HepG2 (cell line): Measurements from ENCODE around the gene TKFC. TPM values are rescaled to one million over a fixed set of nuclear protein-coding genes. Genes with fewer than 3 reads are reported as not detected.

Experiments
- ATAC-seq: fragments of 200-7000 bp; cut with Tn5 transposase; 3 replicates; pipeline ENCODE4 v1.9.1; 2020; ENCODE audit warnings: mild to moderate bottlenecking, moderate library complexity
- BruUV-seq: library from RNA; stranded (reverse); fragments of 400-500 nt; replicated peaks from 2 replicates; lab custom pipeline; 2021; lab: Mats Ljungman, UMichigan
- CTCF ChIA-PET: fragments of 300-600 bp; formaldehyde crosslinking; extraction: SDS; loops from one replicate; lab custom pipeline; 2021; ENCODE audit warnings: low total read pairs, inconsistent platforms, low intra/inter-chr PET ratio; lab: Yijun Ruan, JAX
- POLR2A ChIA-PET: fragments of 350-600 bp; sonication (Branson Sonifier 250); formaldehyde crosslinking; loops from one replicate; lab custom pipeline; 2020; ENCODE audit warnings: antibody characterized with exemption, inconsistent platforms; lab: Yijun Ruan, JAX
- DNase-seq: peaks from one replicate; pipeline ENCODE4 v3.0.0-alpha.2; 2015; ENCODE audit warnings: low spot score
- FAIRE-seq: peaks from 3 replicates; lab custom pipeline; 2011; peaks lifted over from hg19 to GRCh38; lab: Jason Lieb, UNC
- H2AFZ ChIP-seq: one replicate; pipeline ENCODE4 v1.6.1; 2011; ENCODE audit warnings: low read length, inconsistent platforms
- H3K27ac ChIP-seq: fragments of 300-600 bp; 3 replicates; pipeline ENCODE4 v1.8.0; 2011; ENCODE audit warnings: mixed run types, mild to moderate bottlenecking, mixed read lengths, low read length, inconsistent platforms; ENCODE audit not compliant: insufficient read depth; ENCODE audit errors: extremely low read length
- H3K27me3 ChIP-seq, 2 experiments: fragments of 200-600 bp in 1 of 2; 2 replicates in 1 of 2; 3 replicates in 1 of 2; pipeline versions ENCODE4 v1.6.0 to v1.8.0; 2011; ENCODE audit warnings: low read length in 2 of 2, mild to moderate bottlenecking in 2 of 2, moderate library complexity in 2 of 2, inconsistent platforms in 1 of 2; ENCODE audit not compliant: insufficient read depth in 2 of 2, control insufficient read depth in 1 of 2
- H3K36me3 ChIP-seq, 2 experiments: fragments of 200-600 bp in 1 of 2; replicated peaks in 1 of 2; 2 replicates in 1 of 2; 3 replicates in 1 of 2; pipeline versions ENCODE4 v1.5.1 to v1.8.0; 2011; ENCODE audit warnings: low read length in 2 of 2, inconsistent platforms in 1 of 2; ENCODE audit not compliant: insufficient read depth in 2 of 2, control insufficient read depth in 1 of 2
- H3K4me1 ChIP-seq: 2 replicates; pipeline ENCODE4 v1.5.1; 2012; ENCODE audit warnings: low read length, inconsistent platforms; ENCODE audit not compliant: insufficient read depth
- H3K4me2 ChIP-seq: 2 replicates; pipeline ENCODE4 v1.6.0; 2011; ENCODE audit warnings: low read depth, low read length, inconsistent platforms
- H3K4me3 ChIP-seq, 3 experiments: fragments of 200-600 bp in 1 of 3; sonication (generic), shearing (Covaris generic) in 1 of 3; replicated peaks in 1 of 3; 2 replicates each; pipeline ENCODE4 v1.5.1; 2011 to 2016; ENCODE audit warnings: low read length in 3 of 3, inconsistent platforms in 2 of 3, low read depth in 2 of 3, mild to moderate bottlenecking in 2 of 3, control low read depth in 1 of 3, mixed read lengths in 1 of 3; ENCODE audit not compliant: insufficient read depth in 1 of 3
- H3K79me2 ChIP-seq: one replicate; pipeline ENCODE4 v1.6.1; 2011; ENCODE audit warnings: low read length, inconsistent platforms; ENCODE audit not compliant: insufficient read depth
- H3K9ac ChIP-seq: 2 replicates; pipeline ENCODE4 v1.6.0; 2011; ENCODE audit warnings: mild to moderate bottlenecking, low read depth, low read length, inconsistent platforms; ENCODE audit not compliant: insufficient read depth
- H3K9me3 ChIP-seq: 2 replicates; pipeline ENCODE4 v1.5.1; 2012; ENCODE audit warnings: mild to moderate bottlenecking, low read length
- H4K20me1 ChIP-seq: 2 replicates; pipeline ENCODE4 v1.6.0; 2011; ENCODE audit warnings: inconsistent platforms, mild to moderate bottlenecking, low read length, moderate library complexity; ENCODE audit not compliant: insufficient read depth
- AGO2 ChIP-seq: fragments of 200-400 bp; formaldehyde crosslinking; optimal IDR thresholded peaks from 2 replicates; pipeline ENCODE3; 2017; ENCODE audit warnings: mild to moderate bottlenecking, low read depth, low read length, moderate library complexity
- MLXIP ChIP-seq: sonication (generic); formaldehyde crosslinking; IDR thresholded peaks from 2 replicates; pipeline ENCODE4 v1.9.0; 2021; ENCODE audit warnings: missing genetic modification reagents, borderline replicate concordance
- PAF1 ChIP-seq: IDR thresholded peaks from 2 replicates; pipeline ENCODE4 v1.6.1; 2016; ENCODE audit warnings: missing genetic modification reagents, missing compliant biosample characterization
- RBFOX2 ChIP-seq: fragments of 200-400 bp; formaldehyde crosslinking; IDR thresholded peaks from 2 replicates; pipeline ENCODE4 v1.6.1; 2017; ENCODE audit warnings: low read depth, mild to moderate bottlenecking, low read length
- RFXANK ChIP-seq: IDR thresholded peaks from 2 replicates; pipeline ENCODE4 v1.6.1; 2016
- WGBS: methylation state at CpG from one replicate; pipeline ENCODE4 v1.1.6; 2017; ENCODE audit warnings: low lambda C conversion rate; 5-methylcytosine and 5-hydroxymethylcytosine counted together
- in situ Hi-C: cut with HindIII; loops from 2 replicates; pipeline ENCODE4 v1.10.0; 2017; ENCODE audit warnings: low pct_unique_long_range_greater_than_20kb; ENCODE audit not compliant: extremely low pct_ligation_motif_present
- intact Hi-C: fragments of 100-400 bp; cut with micrococcal nuclease; formaldehyde crosslinking; loops from one replicate; pipeline ENCODE4 v1.10.0; 2022; ENCODE audit not compliant: unreplicated experiment
- polyA plus RNA-seq, 8 experiments: library from polyadenylated mRNA; depleted of rRNA in 3 of 8; stranded (reverse) in 7 of 8; unstranded in 1 of 8; fragments of >200 nt; fragmentation: Illumina TruSeq in 4 of 8; extraction: Trizol in 4 of 8; gene quantifications; 2 replicates each; pipeline versions ENCODE4 v1.2.1 to v1.2.3, GENCODE V29; 2011 to 2016; ENCODE audit warnings: low read depth in 4 of 8, missing spikeins in 1 of 8, mixed read lengths in 1 of 8; ENCODE audit not compliant: insufficient read depth in 1 of 8
- total RNA-seq, 5 experiments: library from RNA; depleted of rRNA; stranded (reverse); fragments of >200 nt; fragmentation: Illumina TruSeq; extraction: Trizol; gene quantifications; 2 replicates each; pipeline ENCODE4 v1.2.3, GENCODE V29; 2016; ENCODE audit warnings: low read depth in 1 of 5

TKFC gene
- total and polyA plus RNA-seq, 2 of the 13 experiments (the other 11 are each of a cell fraction or from before 2014, with no cell fraction given), result 147 to 197 TPM

- no peaks in the 10 kb centered on the region for H3K4me1 ChIP-seq
- no peaks in the 10 kb centered on the region for H3K79me2 ChIP-seq
- H4K20me1 ChIP-seq, result peaks cover 7% of the 10 kb centered on the region; the same call in 1 of the 2 replicates
- CTCF ChIA-PET, result no interaction called here
- no peak overlapping the region for H3K9ac ChIP-seq
- no peak overlapping the region for H3K4me3 ChIP-seq
- POLR2A ChIA-PET, result interaction anchor here (1.0 to 1.1 kb wide), 2 partner anchors 9 to 11 kb away, joined by 3 read pairs; no protein-coding TSS in a partner anchor
- no CpG with 5 or more reads among the region's 4 CpGs for WGBS
- intact Hi-C loops, result no loop called here
- FAIRE-seq (no peak), ATAC-seq (no peak), DNase-seq (no peak)
- H3K27ac ChIP-seq, result no peak overlapping the region
- H3K36me3 ChIP-seq, result peaks cover 45 to 66% of the 10 kb centered on the region in 2 experiments
- H3K9me3 ChIP-seq, result no peaks in the 10 kb centered on the region
- in situ Hi-C loops, result no loop called here
- H3K27me3 ChIP-seq, result no peaks in the 10 kb centered on the region
- no peak overlapping the region for H2AFZ ChIP-seq
- no peak overlapping the region for H3K4me2 ChIP-seq
- BruUV-seq, result no TSS peak
- TF ChIP-seq RFXANK (CRISPR knock-in tag) (no peak), AGO2 (peak; percentile 78), MLXIP (CRISPR knock-in tag) (no peak), PAF1 (0 out of 2 replicates have a peak, but pooled peaks have one; percentile 18), RBFOX2 (peak; percentile 59; the same call in 1 of the 2 replicates)
Measured at GRCh38 chr11:61345170-61345610, 12.2 kb downstream of the TKFC start.
